Upper lobe of right lung (tissue), 1 donor: Measurements from ENCODE around the gene MXD4. TPM values are rescaled to one million over a fixed set of nuclear protein-coding genes. Genes with fewer than 3 reads are reported as not detected.

Experiments used
- ATAC-seq: fragments of 200-7000 bp; cut with Tn5 transposase; one replicate; pipeline ENCODE4 v1.9.1; 2020; ENCODE audit warnings: mild to moderate bottlenecking, moderate library complexity
- DNase-seq: peaks from one replicate; pipeline ENCODE4 v3.0.0-alpha.2; 2020
- H3K27ac ChIP-seq: fragments of 200-600 bp; one replicate; pipeline ENCODE4 v1.8.0; 2022
- H3K27me3 ChIP-seq: fragments of 200-600 bp; one replicate; pipeline ENCODE4 v1.8.0; 2022; ENCODE audit warnings: mild to moderate bottlenecking
- H3K36me3 ChIP-seq: fragments of 200-600 bp; one replicate; pipeline ENCODE4 v1.8.0; 2022
- H3K4me1 ChIP-seq: fragments of 200-600 bp; one replicate; pipeline ENCODE4 v1.8.0; 2022
- H3K4me3 ChIP-seq: fragments of 200-600 bp; one replicate; pipeline ENCODE4 v1.8.0; 2022; ENCODE audit warnings: mild to moderate bottlenecking
- H3K9me3 ChIP-seq: fragments of 200-600 bp; one replicate; pipeline ENCODE4 v1.8.0; 2022
- CTCF ChIP-seq: fragments of 200-600 bp; IDR thresholded peaks from one replicate; pipeline ENCODE4 v1.8.0; 2022; ENCODE audit warnings: antibody characterized with exemption
- intact Hi-C: fragments of 100-400 bp; cut with DNase I; formaldehyde crosslinking; loops from one replicate; pipeline ENCODE4 v1.11.0; 2022
- total RNA-seq: library from RNA; stranded (reverse); fragmentation: NEBNext Ultra II Directional; extraction: Animal tissue kit (Norgen Biotek cat#: 25700); gene quantifications from one replicate; pipeline ENCODE4 v1.2.1, GENCODE V29; 2021
- donor health status: DM: no; HTN: yes; CAD: no; lungs with severe emphysema.

The MXD4 gene
- total RNA-seq, 1 donor from 2014 or later: 72.7 TPM

- Histone ChIP-seq H3K9me3 (no peaks in the 10 kb centered on the region), H3K4me3 (no peak overlapping the region), H3K27ac (no peak overlapping the region), H3K4me1 (no peaks in the 10 kb centered on the region), H3K36me3 (no peaks in the 10 kb centered on the region), H3K27me3 (no peaks in the 10 kb centered on the region)
- no peak for TF ChIP-seq CTCF
- intact Hi-C loops: no loop called here
- no peak for ATAC-seq
- DNase-seq: peak; percentile 51
Observed at GRCh38 chr4:2286904-2287593, 25.1 kb upstream of the MXD4 start.

GRCh38 chr4:2285613-2286381 lies 23.9 kb upstream of the MXD4 start:
- ATAC-seq (no peak), DNase-seq (peak; percentile 58)
- Histone ChIP-seq H3K4me3 (no peak overlapping the region), H3K4me1 (no peaks in the 10 kb centered on the region), H3K9me3 (no peaks in the 10 kb centered on the region), H3K36me3 (no peaks in the 10 kb centered on the region), H3K27me3 (no peaks in the 10 kb centered on the region), H3K27ac (no peak overlapping the region)
- TF ChIP-seq CTCF: no peak
- intact Hi-C loops: no loop called here

GRCh38 chr4:2284934-2285612 lies 23.2 kb upstream of the MXD4 start:
- intact Hi-C loops: no loop called here
- TF ChIP-seq CTCF: no peak
- Histone ChIP-seq H3K27ac (no peak overlapping the region), H3K4me3 (no peak overlapping the region), H3K27me3 (no peaks in the 10 kb centered on the region), H3K36me3 (no peaks in the 10 kb centered on the region), H3K4me1 (no peaks in the 10 kb centered on the region), H3K9me3 (no peaks in the 10 kb centered on the region)
- no peak for ATAC-seq
- DNase-seq: peak; percentile 37

GRCh38 chr4:2284161-2284933 lies 22.4 kb upstream of the MXD4 start:
- no peak for ATAC-seq
- H3K27ac ChIP-seq: no peak overlapping the region
- H3K4me1 ChIP-seq: no peaks in the 10 kb centered on the region
- no peak overlapping the region for H3K4me3 ChIP-seq
- no peaks in the 10 kb centered on the region for H3K9me3 ChIP-seq
- intact Hi-C loops: no loop called here
- no peak for TF ChIP-seq CTCF
- H3K36me3 ChIP-seq: no peaks in the 10 kb centered on the region
- no peaks in the 10 kb centered on the region for H3K27me3 ChIP-seq
- DNase-seq: peak; percentile 44

- Histone ChIP-seq H3K9me3 (no peaks in the 10 kb centered on the region), H3K27ac (no peak overlapping the region), H3K4me3 (no peak overlapping the region), H3K36me3 (no peaks in the 10 kb centered on the region), H3K4me1 (no peaks in the 10 kb centered on the region), H3K27me3 (no peaks in the 10 kb centered on the region)
- intact Hi-C loops: no loop called here
- no peak for TF ChIP-seq CTCF
- ATAC-seq (no peak), DNase-seq (no peak)
Observed at GRCh38 chr4:2283199-2283711, 21.3 kb upstream of the MXD4 start.
